ENCODE measurements around the gene PITPNC1.
"Not testable (repeated sequence)": the region's sequence is repeated elsewhere in the genome, so short reads cannot be mapped to it uniquely, and the experiment has no call there.

Gene PITPNC1

GRCh38 chr17:67515490-67516083 lies 138.5 kb downstream of the PITPNC1 start:
- no peak for DNase-seq (ENCODE audit: low read depth in 1 of 2, low spot score in 1 of 2)
- TF ChIP-seq JUND (IDR thresholded peaks at IDR 0.05; ENCODE audit: low read depth) = no peak
- in situ Hi-C loops (cut with HindIII; ENCODE audit: low pct_unique_long_range_greater_than_20kb, low sequenced_read_pairs) = no loop called here

DNA sequence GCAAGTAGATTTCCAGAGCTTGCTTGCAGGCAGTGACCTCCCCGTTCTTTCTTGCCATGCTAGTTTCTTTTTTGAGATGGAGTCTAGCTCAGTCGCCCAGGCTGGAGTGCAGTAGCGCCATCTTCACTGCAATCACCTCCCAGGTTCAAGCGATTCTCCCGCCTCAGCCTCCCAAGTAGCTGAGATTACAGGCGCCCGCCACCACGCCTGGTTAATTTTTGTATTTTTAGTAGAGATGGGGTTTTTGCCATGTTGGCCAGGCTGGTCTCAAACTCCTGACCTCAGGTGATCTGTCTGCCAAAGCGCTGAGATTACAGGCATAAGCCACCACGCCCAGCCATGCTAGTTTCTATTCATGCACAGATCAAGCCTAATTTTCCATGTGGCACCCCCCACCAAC lies 139.5 kb downstream of the PITPNC1 start:
- DNase-seq (ENCODE audit: low read depth in 1 of 2, low spot score in 1 of 2); in situ Hi-C loops (cut with HindIII; ENCODE audit: low pct_unique_long_range_greater_than_20kb, low sequenced_read_pairs): not testable (repeated sequence)

DNA sequence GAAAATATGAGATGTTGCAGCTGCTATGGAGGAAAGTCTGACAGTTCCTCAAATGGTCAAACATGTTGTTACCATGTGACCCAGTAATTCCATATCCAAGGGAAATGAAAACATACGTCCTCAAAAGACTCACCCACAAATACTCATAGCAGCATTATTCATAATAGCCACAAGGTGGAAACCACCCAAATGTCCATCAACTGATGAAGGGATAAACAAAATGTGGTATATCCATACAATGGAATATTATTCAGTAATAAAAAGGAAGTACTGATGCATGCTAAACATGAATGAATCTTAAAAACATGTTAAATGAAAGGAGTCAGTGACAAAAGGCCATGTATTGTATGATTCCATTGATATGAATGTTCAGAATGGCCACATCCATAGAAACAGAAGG lies 140.2 kb downstream of the PITPNC1 start:
- in situ Hi-C loops (cut with HindIII; ENCODE audit: low pct_unique_long_range_greater_than_20kb, low sequenced_read_pairs) = no loop called here
- no peak for DNase-seq (ENCODE audit: low read depth in 1 of 2, low spot score in 1 of 2)
- no peak for TF ChIP-seq JUND (IDR thresholded peaks at IDR 0.05; ENCODE audit: low read depth)

- in situ Hi-C loops (cut with HindIII; ENCODE audit: low pct_unique_long_range_greater_than_20kb, low sequenced_read_pairs) = no loop called here
- TF ChIP-seq JUND (IDR thresholded peaks at IDR 0.05; ENCODE audit: low read depth) = no peak
- DNase-seq (ENCODE audit: low read depth in 1 of 2, low spot score in 1 of 2) = no peak
Measured at GRCh38 chr17:67518876-67519275, 141.8 kb downstream of the PITPNC1 start.

DNA sequence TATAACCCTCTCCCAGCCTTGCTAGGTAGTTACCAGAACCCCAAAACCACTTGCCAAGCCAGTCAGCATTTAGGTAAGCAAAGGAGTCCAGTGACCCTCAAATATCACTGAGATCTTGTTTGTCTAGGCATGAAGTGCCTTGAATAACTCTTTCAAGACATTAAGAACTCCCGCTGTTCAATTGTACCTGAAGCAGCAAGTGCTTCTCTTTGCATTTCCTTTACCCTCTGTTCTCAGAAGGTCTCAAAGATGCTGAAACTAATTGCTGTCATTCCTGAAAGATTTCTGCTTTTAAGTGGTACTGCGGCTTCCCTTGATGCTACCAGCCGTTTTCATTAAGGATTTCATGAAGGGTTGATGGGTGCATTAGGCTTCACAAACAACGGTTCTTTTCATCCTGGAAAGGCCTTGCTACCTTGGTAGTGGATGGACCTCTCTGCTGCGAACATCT lies 142.7 kb downstream of the PITPNC1 start:
- peak in 1 of 2 experiments; percentile 59 for DNase-seq (ENCODE audit: low read depth in 1 of 2, low spot score in 1 of 2)
- in situ Hi-C loops (cut with HindIII; ENCODE audit: low pct_unique_long_range_greater_than_20kb, low sequenced_read_pairs) = no loop called here
- no peak for TF ChIP-seq JUND (IDR thresholded peaks at IDR 0.05; ENCODE audit: low read depth)

- no peak for DNase-seq (ENCODE audit: low read depth in 1 of 2, low spot score in 1 of 2)
- TF ChIP-seq JUND (IDR thresholded peaks at IDR 0.05; ENCODE audit: low read depth) = no peak
- in situ Hi-C loops (cut with HindIII; ENCODE audit: low pct_unique_long_range_greater_than_20kb, low sequenced_read_pairs) = no loop called here
Measured at GRCh38 chr17:67520252-67520906, 143.3 kb downstream of the PITPNC1 start.

DNA sequence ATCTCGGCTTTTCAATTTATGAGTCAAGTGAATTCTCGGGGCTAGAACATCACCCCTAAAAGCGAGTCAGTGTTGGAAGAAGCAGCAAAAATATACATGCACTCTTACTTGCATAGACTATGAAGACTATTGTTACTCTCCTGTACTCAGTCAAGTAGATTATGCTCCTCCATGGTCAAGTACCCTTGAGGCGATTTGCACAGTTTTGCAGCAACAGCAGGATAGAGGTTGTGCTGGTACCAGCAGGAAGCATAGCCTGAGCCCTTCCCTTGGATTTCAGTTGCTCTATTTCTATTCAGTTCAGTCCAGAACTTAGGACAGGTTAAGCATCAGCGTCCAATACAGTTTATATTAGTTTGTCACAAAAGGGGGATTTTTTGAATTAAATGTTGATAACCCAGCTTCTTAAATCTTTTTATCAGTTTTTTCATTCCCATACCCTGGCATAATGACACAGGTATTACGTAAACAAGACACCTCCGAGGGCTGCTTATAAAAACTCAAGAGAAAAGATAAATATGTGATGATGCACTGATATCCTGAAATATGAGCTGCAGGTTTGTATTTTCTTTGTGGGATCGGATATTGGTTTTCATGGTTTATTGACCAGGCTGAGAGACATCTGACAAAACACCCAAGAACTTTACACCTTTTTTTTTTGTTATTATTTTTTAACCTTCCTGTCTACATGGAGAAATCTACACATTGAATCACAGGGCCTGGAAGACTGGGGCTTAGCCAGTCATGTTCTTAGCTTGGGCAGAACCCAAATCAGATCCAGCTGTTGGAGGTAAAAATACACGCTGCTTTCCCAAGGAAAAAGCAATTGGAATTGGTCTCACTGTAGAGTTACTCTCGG lies 144.1 kb downstream of the PITPNC1 start:
- in situ Hi-C loops (cut with HindIII; ENCODE audit: low pct_unique_long_range_greater_than_20kb, low sequenced_read_pairs) = no loop called here
- no peak for DNase-seq (ENCODE audit: low read depth in 1 of 2, low spot score in 1 of 2)
- no peak for TF ChIP-seq JUND (IDR thresholded peaks at IDR 0.05; ENCODE audit: low read depth)

DNA sequence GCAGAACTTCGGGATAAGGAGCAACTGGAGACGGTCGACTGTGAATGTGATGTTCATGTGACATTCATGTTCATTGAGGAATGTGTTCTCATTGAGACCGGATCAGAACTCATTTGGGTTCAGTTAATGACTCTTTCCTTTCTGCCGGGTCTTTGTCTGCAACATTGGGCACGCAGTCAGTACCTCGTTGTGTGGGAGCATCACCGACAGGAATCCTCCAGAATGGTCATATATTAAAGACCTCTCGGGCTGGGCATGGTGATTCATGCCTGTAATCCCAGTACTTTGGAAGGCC lies 144.6 kb downstream of the PITPNC1 start:
- in situ Hi-C loops (cut with HindIII; ENCODE audit: low pct_unique_long_range_greater_than_20kb, low sequenced_read_pairs) = no loop called here
- DNase-seq (ENCODE audit: low read depth in 1 of 2, low spot score in 1 of 2) = no peak
- TF ChIP-seq JUND (IDR thresholded peaks at IDR 0.05; ENCODE audit: low read depth) = no peak

DNA sequence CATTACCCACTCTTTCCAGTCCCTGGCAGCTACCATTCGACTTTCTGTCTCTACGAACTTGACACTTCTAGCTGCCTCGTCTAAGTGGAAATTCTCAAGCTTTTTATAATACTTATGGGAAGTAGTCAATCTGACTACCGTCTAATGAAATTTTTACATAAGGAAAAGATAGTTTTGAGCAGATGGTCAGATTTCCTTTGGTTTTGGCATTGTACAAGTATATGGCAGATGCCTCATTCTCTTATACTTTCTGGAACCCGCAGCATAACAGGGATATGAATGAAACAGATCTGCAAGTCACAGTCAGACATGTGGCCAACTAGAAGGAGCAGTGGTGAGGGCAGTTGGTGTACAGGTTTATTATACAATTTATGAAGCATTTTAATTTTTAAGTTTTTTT lies 146.0 kb downstream of the PITPNC1 start:
- no peak for DNase-seq (ENCODE audit: low read depth in 1 of 2, low spot score in 1 of 2)
- TF ChIP-seq JUND (IDR thresholded peaks at IDR 0.05; ENCODE audit: low read depth) = no peak
- in situ Hi-C loops (cut with HindIII; ENCODE audit: low pct_unique_long_range_greater_than_20kb, low sequenced_read_pairs) = no loop called here

DNA sequence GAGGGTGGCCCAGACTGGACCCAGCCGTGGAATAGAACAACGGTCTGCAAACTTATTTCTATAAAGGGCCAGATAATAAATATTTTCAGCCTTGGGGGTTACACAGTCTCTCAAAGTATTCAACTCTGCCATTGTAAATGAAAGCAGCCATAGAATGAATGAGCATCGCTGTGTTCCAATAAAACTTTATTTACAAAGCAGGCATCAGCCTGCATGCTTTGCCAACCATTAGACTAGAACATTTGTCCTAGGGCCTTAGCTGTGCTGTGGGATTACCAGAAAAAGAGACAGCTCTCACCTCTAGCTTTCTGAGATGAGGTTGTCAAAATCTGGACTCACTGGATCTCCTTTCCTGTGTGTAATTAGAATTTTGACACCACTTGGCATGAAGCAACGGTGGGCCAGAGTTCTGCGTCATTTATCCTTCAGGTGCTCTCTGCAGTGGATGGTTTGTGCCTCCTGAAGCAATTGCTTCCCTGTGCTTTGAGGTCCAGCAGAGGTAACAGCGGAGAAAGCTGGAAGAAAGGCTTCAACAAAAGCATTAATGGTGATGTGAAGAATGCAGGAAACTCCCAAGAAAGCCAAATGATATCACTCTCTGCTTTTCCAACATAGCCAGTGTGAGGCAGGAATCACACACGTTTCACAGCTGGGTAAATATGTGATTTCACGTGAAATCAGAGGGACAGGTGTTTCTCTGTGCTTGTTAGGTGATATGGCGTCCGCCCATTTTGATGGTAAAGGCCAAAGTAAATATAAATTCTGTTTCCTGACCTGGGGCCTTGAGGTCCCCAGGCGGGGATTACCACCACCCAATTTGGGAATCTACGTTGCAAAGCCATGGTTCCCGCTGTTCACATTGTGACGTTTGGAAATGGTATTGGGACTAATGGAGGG lies 148.4 kb downstream of the PITPNC1 start:
- DNase-seq (ENCODE audit: low read depth in 1 of 2, low spot score in 1 of 2) = no peak
- no peak for TF ChIP-seq JUND (IDR thresholded peaks at IDR 0.05; ENCODE audit: low read depth)
- in situ Hi-C loops (cut with HindIII; ENCODE audit: low pct_unique_long_range_greater_than_20kb, low sequenced_read_pairs) = no loop called here

DNA sequence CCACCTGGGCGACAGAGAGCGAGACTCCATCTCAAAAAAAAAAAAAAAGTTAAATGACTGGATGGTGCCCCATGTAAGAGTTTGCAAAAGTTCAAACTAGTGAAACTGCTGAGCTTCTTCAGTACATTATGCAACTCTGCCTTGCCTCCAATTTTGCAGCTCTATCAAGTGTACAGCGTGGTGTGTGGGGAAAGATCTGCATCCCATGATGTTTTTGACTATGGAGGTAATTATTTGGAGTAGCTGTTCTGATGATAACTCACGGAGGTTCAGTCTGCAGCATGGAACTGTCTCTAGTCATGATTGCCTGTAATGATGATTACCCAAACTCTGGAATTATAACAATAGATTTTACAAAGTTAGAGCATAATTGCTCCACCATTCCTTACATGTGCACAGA lies 149.6 kb downstream of the PITPNC1 start:
- DNase-seq (ENCODE audit: low read depth in 1 of 2, low spot score in 1 of 2) = no peak
- TF ChIP-seq JUND (IDR thresholded peaks at IDR 0.05; ENCODE audit: low read depth) = no peak
- in situ Hi-C loops (cut with HindIII; ENCODE audit: low pct_unique_long_range_greater_than_20kb, low sequenced_read_pairs) = no loop called here

GRCh38 chr17:67528751-67529436 lies 151.8 kb downstream of the PITPNC1 start:
- in situ Hi-C loops (cut with HindIII; ENCODE audit: low pct_unique_long_range_greater_than_20kb, low sequenced_read_pairs) = no loop called here
- DNase-seq (ENCODE audit: low read depth in 1 of 2, low spot score in 1 of 2) = no peak
- no peak for TF ChIP-seq JUND (IDR thresholded peaks at IDR 0.05; ENCODE audit: low read depth)

All from T47D (cell line).